Measurements from ENCODE around the gene TNFSF11. TPM values are rescaled to one million over a fixed set of nuclear protein-coding genes. Genes with fewer than 3 reads are reported as not detected.

Gene TNFSF11
- total and polyA plus RNA-seq, 12 donors, result not detected

- no peak for ATAC-seq
- TF ChIP-seq CTCF (IDR thresholded peaks at IDR 0.05), result no peak
- Histone ChIP-seq H3K4me1 (peaks cover 0 to 18% (median 5%) of the 10 kb centered on the region in 9 donors), H3K36me3 (no peaks in the 10 kb centered on the region), H3K9me3 (peaks cover 0 to 4% (median 0%) of the 10 kb centered on the region in 11 donors), H3K27me3 (peaks cover 9 to 81% (median 70%) of the 10 kb centered on the region in 7 donors), H3K4me3 (peak overlapping the region in 8 of 10 donors; percentile 17 to 43 (median 30)), H3K27ac (no peak overlapping the region)
- DNase-seq, result no peak
- 1 to 2% methylated on average over 51 of the region's 51 CpGs for WGBS, 2 donors
- intact Hi-C loops (cut with DNase I), result no loop called here
Measured at GRCh38 chr13:42574435-42575311, 721 bp downstream of the TNFSF11 start.

GRCh38 chr13:42575938-42576337 lies 2.0 kb downstream of the TNFSF11 start:
- DNase-seq (no peak), ATAC-seq (no peak)
- peaks cover 0 to 4% (median 0%) of the 10 kb centered on the region in 11 donors for H3K9me3 ChIP-seq
- no peaks in the 10 kb centered on the region for H3K36me3 ChIP-seq
- H3K4me1 ChIP-seq, result peaks cover 0 to 18% (median 5%) of the 10 kb centered on the region in 9 donors
- TF ChIP-seq CTCF (IDR thresholded peaks at IDR 0.05), result no peak
- H3K27ac ChIP-seq, result no peak overlapping the region
- peaks cover 9 to 81% (median 73%) of the 10 kb centered on the region in 7 donors for H3K27me3 ChIP-seq
- intact Hi-C loops (cut with DNase I), result no loop called here
- WGBS, 2 donors, result 79 to 82% methylated on average over 7 of the region's 7 CpGs
- no peak overlapping the region for H3K4me3 ChIP-seq

GRCh38 chr13:42577538-42577937 lies 3.6 kb downstream of the TNFSF11 start:
- DNase-seq (no peak), ATAC-seq (no peak)
- no peak overlapping the region for H3K27ac ChIP-seq
- peaks cover 0 to 18% (median 5%) of the 10 kb centered on the region in 9 donors for H3K4me1 ChIP-seq
- H3K4me3 ChIP-seq, result no peak overlapping the region
- peaks cover 9 to 76% (median 63%) of the 10 kb centered on the region in 7 donors for H3K27me3 ChIP-seq
- H3K9me3 ChIP-seq, result no peaks in the 10 kb centered on the region
- 44 to 52% methylated on average over 4 of the region's 4 CpGs for WGBS, 2 donors
- no peak for TF ChIP-seq CTCF (IDR thresholded peaks at IDR 0.05)
- intact Hi-C loops (cut with DNase I), result no loop called here
- H3K36me3 ChIP-seq, result no peaks in the 10 kb centered on the region

- 67 to 73% methylated on average over 6 of the region's 6 CpGs for WGBS, 2 donors
- Histone ChIP-seq H3K9me3 (no peaks in the 10 kb centered on the region), H3K4me3 (no peak overlapping the region), H3K27me3 (peaks cover 0 to 63% (median 40%) of the 10 kb centered on the region in 7 donors), H3K36me3 (no peaks in the 10 kb centered on the region), H3K27ac (no peak overlapping the region), H3K4me1 (peaks cover 0 to under 1% (median 0%) of the 10 kb centered on the region in 9 donors)
- no peak for TF ChIP-seq CTCF (IDR thresholded peaks at IDR 0.05)
- ATAC-seq (no peak), DNase-seq (no peak)
- intact Hi-C loops (cut with DNase I), result no loop called here
Measured at GRCh38 chr13:42580644-42581043, 6.7 kb downstream of the TNFSF11 start.

Measured in heart right ventricle (tissue), 16 donors.